T-helper 2 cell treated with Interferon-gamma antibody and Interleukin-4, amounts not matched to agents 5 μg/mL and 100 μg/mL, for 36 hours (primary cell): ENCODE data around the gene OSBP2.
"Not testable (repeated sequence)": the region's sequence is repeated elsewhere in the genome, so short reads cannot be mapped to it uniquely, and the experiment has no call there.

ENCODE experiments used
- DNase-seq: peaks from one replicate; pipeline ENCODE4 v3.0.0; 2021; ENCODE audit warnings: low spot score
- H3K27ac Mint-ChIP-seq: one replicate; pipeline ENCODE4 v1.8.0; 2021; ENCODE audit warnings: mild to moderate bottlenecking, mixed read lengths
- H3K27me3 Mint-ChIP-seq: one replicate; pipeline ENCODE4 v1.8.0; 2021; ENCODE audit warnings: low read depth, mixed read lengths
- H3K36me3 Mint-ChIP-seq: one replicate; pipeline ENCODE4 v1.8.0; 2021; ENCODE audit warnings: low read depth, mixed read lengths
- H3K4me1 Mint-ChIP-seq: one replicate; pipeline ENCODE4 v1.8.0; 2021; ENCODE audit warnings: low read depth, mixed read lengths
- H3K4me3 Mint-ChIP-seq: one replicate; pipeline ENCODE4 v1.8.0; 2022; ENCODE audit warnings: mild to moderate bottlenecking, moderate library complexity, mixed read lengths
- H3K9me3 Mint-ChIP-seq: one replicate; pipeline ENCODE4 v1.8.0; 2021; ENCODE audit warnings: mixed read lengths

OSBP2 gene

DNA sequence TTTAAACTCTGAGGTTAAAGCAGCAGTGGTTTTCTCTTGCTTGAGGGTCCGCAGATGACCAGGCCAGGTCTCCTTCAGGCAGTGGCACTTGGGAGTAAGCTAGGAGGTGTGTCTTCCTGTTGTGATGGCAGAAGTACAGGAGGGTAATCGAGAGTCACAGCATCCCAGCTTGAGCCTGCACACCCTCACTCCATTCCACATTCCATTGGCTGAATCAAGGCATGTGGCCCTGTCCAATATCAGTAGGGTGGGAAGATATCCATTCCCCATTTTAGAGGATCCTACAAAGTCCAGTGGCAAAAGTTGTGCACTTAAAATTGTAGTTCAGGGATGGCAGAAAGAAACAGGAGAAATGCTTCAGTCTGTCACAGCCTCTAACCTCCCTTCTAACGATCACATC lies 23.3 kb downstream of the OSBP2 start:
- no peaks in the 10 kb centered on the region for H3K4me1 Mint-ChIP-seq
- no peak overlapping the region for H3K4me3 Mint-ChIP-seq
- no peaks in the 10 kb centered on the region for H3K27me3 Mint-ChIP-seq
- DNase-seq = no peak
- H3K36me3 Mint-ChIP-seq = no peaks in the 10 kb centered on the region
- no peak overlapping the region for H3K27ac Mint-ChIP-seq
- H3K9me3 Mint-ChIP-seq = no peaks in the 10 kb centered on the region

DNA sequence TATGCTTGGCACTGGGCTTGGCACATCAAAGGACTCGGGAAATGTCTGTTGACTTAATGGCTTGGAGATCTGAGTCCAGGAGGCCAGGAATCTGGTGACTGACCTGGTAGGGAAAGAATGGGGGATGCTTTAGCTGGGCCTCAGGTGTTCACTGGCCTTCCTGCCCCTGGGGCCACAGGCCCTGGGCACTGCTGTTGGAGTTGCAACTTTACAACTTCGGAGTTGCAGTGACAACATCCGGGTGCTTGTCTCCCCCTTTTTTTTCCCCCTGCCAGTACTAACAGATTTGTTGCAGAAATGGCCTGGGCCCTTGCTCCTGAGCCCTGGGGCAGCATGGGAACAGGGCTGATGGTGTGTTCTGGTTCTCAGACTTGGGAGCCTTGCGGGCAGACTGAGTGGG lies 23.8 kb downstream of the OSBP2 start:
- Mint-ChIP-seq H3K4me3 (no peak overlapping the region), H3K4me1 (no peaks in the 10 kb centered on the region), H3K9me3 (no peaks in the 10 kb centered on the region), H3K27ac (no peak overlapping the region), H3K36me3 (no peaks in the 10 kb centered on the region), H3K27me3 (no peaks in the 10 kb centered on the region)
- DNase-seq = no peak

- Mint-ChIP-seq H3K27me3 (no peaks in the 10 kb centered on the region), H3K4me3 (no peak overlapping the region), H3K36me3 (no peaks in the 10 kb centered on the region), H3K27ac (no peak overlapping the region), H3K4me1 (no peaks in the 10 kb centered on the region), H3K9me3 (no peaks in the 10 kb centered on the region)
- no peak for DNase-seq
These were observed 24.3 kb downstream of the OSBP2 start for GRCh38 chr22:30718938-30719337.

DNA sequence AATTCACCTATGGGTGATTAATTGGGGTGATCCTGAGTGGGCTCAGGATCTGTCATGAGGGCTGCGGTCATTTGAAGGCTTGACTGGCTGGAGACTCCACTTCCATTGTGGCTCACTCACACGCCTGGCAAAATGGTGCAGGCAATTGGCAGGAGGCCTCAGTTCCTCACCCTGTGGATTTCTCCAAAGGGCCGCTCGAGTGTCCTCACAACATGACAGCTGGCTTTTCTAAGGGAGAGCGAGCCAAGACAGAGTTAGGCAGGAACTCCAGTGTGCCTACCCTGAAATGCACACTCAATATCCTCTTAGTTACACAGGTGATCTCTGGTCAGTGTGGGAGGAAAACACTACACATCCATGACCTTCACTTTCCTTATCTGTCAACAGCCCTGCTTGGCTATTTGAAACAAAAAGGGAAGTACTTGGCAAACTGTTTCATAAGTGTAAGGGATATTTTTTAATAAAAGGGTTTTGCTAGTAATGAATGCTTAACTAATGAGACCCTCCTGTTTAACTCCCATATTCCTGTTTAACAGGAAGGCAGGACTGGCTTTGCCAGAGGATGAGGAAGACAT lies 25.7 kb downstream of the OSBP2 start:
- DNase-seq = no peak
- no peak overlapping the region for H3K27ac Mint-ChIP-seq
- H3K4me1 Mint-ChIP-seq = no peaks in the 10 kb centered on the region
- H3K36me3 Mint-ChIP-seq = no peaks in the 10 kb centered on the region
- no peaks in the 10 kb centered on the region for H3K9me3 Mint-ChIP-seq
- H3K27me3 Mint-ChIP-seq = no peaks in the 10 kb centered on the region
- no peak overlapping the region for H3K4me3 Mint-ChIP-seq

- H3K27ac Mint-ChIP-seq = no peak overlapping the region
- H3K4me3 Mint-ChIP-seq = no peak overlapping the region
- H3K36me3 Mint-ChIP-seq = no peaks in the 10 kb centered on the region
- H3K4me1 Mint-ChIP-seq = no peaks in the 10 kb centered on the region
- no peak for DNase-seq
- no peaks in the 10 kb centered on the region for H3K27me3 Mint-ChIP-seq
- H3K9me3 Mint-ChIP-seq = no peaks in the 10 kb centered on the region
These were observed 27.1 kb downstream of the OSBP2 start for GRCh38 chr22:30721741-30722140.

DNA sequence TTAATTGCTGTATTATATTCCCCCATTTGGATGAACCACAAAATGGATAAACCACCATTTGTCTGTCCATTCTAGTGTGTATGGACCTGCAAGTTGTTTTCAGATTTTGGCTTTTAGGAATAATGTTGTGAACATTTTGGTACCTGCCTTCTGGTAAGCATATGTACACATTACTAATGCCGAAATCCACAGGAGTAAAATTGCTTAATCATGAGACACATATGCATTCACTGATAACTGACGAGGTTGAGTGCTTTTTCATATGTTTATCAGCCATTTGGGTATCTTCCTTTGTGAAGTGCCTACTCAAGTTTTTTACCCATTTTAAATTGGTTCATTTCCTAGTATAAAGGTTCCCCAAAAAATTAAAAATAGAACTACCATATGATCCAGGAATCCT lies 34.2 kb downstream of the OSBP2 start:
- Mint-ChIP-seq H3K4me3 (no peak overlapping the region), H3K36me3 (no peaks in the 10 kb centered on the region), H3K27ac (no peak overlapping the region), H3K4me1 (no peaks in the 10 kb centered on the region), H3K9me3 (no peaks in the 10 kb centered on the region), H3K27me3 (no peaks in the 10 kb centered on the region)
- no peak for DNase-seq

DNA sequence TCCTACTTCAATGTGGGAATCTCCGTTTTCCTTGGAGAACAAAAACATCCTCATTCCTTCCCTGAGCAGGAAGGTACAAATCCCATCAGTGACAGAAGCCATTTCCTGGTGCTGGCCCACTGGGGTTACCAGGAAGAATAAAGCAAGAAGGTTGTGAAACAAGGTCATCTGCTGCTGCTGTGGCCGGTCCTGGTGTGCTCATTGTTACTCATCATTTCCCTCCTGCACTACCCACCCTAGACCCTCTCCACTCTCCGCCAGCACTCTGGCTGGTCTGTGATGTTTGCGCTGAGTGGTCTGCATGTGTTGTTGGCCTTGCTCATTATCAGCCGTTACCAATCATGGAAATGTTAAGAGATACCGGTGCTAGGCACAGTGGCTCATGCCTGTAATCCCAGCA lies 37.0 kb downstream of the OSBP2 start:
- Mint-ChIP-seq H3K27me3 (no peaks in the 10 kb centered on the region), H3K4me1 (no peaks in the 10 kb centered on the region), H3K27ac (no peak overlapping the region), H3K36me3 (no peaks in the 10 kb centered on the region), H3K9me3 (no peaks in the 10 kb centered on the region), H3K4me3 (no peak overlapping the region)
- no peak for DNase-seq

GRCh38 chr22:30732426-30732825 lies 37.8 kb downstream of the OSBP2 start:
- H3K27me3 Mint-ChIP-seq = no peaks in the 10 kb centered on the region

GRCh38 chr22:30733181-30733631 lies 38.5 kb downstream of the OSBP2 start:
- Mint-ChIP-seq H3K9me3 (no peaks in the 10 kb centered on the region), H3K27me3 (no peaks in the 10 kb centered on the region), H3K36me3 (no peaks in the 10 kb centered on the region), H3K4me1 (no peaks in the 10 kb centered on the region), H3K27ac (no peak overlapping the region), H3K4me3 (no peak overlapping the region)
- DNase-seq = no peak

More at GRCh38 chr22:30732426-30732825, 37.8 kb downstream of the OSBP2 start:
- H3K4me1 Mint-ChIP-seq = no peaks in the 10 kb centered on the region
- DNase-seq = no peak
- H3K36me3 Mint-ChIP-seq = no peaks in the 10 kb centered on the region
- no peak overlapping the region for H3K4me3 Mint-ChIP-seq
- no peak overlapping the region for H3K27ac Mint-ChIP-seq
- H3K9me3 Mint-ChIP-seq = no peaks in the 10 kb centered on the region

GRCh38 chr22:30740007-30740406 lies 45.3 kb downstream of the OSBP2 start:
- H3K27ac Mint-ChIP-seq = peak overlapping the region; percentile 78
- not testable (repeated sequence) for H3K36me3 Mint-ChIP-seq, H3K27me3 Mint-ChIP-seq, H3K9me3 Mint-ChIP-seq
- H3K4me1 Mint-ChIP-seq = peaks cover 37% of the 10 kb centered on the region
- peak; percentile 37 for DNase-seq
- peak overlapping the region; percentile 12 for H3K4me3 Mint-ChIP-seq

DNA sequence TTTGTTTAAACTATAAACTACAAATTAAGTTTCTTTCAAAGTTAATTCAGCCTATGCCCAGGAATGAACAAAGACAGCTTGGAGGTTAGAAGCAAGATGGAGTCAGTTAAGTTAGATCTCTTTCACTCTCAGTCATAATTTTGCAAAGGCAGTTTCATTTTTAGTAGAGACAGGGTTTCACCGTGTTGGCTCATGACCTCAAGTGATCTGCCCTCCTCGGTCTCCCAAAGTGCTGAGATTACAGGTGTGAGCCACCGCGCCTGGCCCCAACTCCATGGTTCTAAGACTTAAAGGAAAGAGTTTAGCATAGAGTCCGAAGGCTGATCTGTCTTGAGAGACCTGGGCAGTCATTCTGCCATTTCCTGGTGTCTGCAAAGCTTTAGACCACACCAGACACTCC lies 45.8 kb downstream of the OSBP2 start:
- H3K9me3 Mint-ChIP-seq = not testable (repeated sequence)

DNA sequence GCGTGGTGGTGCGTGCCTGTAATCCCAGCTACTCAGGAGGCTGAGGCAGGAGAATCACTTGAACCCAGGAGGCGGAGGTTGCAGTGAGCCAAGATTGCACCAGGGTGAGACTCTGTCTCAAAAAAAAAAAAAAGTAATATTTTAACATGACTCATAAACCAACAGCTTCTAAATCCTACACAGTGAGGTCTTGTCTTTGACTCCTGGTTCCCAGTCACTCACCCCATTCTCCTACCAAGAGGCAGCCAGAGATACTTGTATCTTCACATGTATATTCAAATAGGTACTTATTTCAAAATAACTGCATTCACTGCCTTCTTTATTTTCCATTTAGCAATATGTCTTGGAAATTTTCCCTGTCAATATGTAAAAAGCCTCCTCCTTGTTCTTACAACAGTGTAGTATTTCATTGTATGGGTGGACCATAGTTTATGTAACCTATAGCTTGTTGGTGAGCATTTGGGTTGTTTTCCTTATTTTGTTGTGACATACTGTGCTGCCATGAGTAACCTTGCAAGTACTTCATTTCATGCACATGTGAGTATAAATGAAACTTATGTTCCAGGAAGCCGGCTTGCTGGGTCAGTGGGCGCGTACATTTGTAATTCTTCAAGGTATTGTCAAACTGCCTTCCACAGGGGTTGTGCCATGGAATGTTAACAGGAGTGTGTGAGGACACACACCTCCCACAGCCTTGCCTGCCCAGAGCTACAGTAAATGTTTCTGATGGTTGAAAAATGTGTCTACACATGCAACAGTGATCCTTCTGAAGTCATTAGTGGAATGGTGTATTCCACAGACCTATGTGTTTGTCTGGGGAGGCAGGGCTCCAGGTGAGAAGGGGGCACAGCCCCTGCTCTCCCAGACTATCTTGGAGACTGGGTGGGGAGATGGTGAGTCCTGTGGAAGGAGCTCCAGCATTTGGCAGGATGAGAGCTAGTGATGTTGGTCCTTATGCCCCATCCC lies 47.9 kb downstream of the OSBP2 start:
- peak; percentile 48 for DNase-seq
- no peaks in the 10 kb centered on the region for H3K27me3 Mint-ChIP-seq

More for the DNA sequence above, 45.8 kb downstream of the OSBP2 start:
- not testable (repeated sequence) for H3K27me3 Mint-ChIP-seq, H3K36me3 Mint-ChIP-seq, H3K4me3 Mint-ChIP-seq
- peaks cover 38% of the 10 kb centered on the region for H3K4me1 Mint-ChIP-seq
- DNase-seq = peak; percentile 45
- H3K27ac Mint-ChIP-seq = peak overlapping the region; percentile 78

GRCh38 chr22:30743257-30744020 lies 48.8 kb downstream of the OSBP2 start:
- Mint-ChIP-seq H3K27me3 (no peaks in the 10 kb centered on the region), H3K4me3 (peak overlapping the region; percentile 42), H3K4me1 (peaks cover 50% of the 10 kb centered on the region), H3K27ac (peak overlapping the region; percentile 80), H3K9me3 (no peaks in the 10 kb centered on the region), H3K36me3 (no peaks in the 10 kb centered on the region)
- DNase-seq = no peak

More for the DNA sequence above, 47.9 kb downstream of the OSBP2 start:
- Mint-ChIP-seq H3K9me3 (no peaks in the 10 kb centered on the region), H3K36me3 (no peaks in the 10 kb centered on the region), H3K4me3 (peak overlapping the region; percentile 22), H3K4me1 (peaks cover 49% of the 10 kb centered on the region), H3K27ac (peak overlapping the region; percentile 80)

DNA sequence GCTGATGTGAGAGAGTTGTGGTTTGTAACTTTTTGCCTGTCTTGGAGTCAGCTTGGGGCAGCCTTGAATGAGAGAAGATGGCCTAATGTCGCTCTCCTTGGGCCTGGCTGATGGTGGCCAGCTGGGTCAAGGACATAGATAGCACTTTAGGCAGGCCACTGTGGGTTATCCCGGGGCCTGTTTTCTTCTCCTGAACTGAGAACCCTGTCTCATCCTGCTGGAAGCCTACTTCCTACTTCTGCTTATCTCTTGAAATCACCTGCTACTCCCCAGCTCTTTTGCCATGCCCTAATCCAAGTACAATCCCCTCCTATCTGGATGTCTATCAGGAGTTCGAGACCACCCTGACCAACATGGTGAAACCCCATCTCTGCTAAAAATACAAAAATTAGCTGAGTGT lies 49.5 kb downstream of the OSBP2 start:
- peak overlapping the region; percentile 67 for H3K27ac Mint-ChIP-seq
- no peak overlapping the region for H3K4me3 Mint-ChIP-seq
- no peak for DNase-seq
- no peaks in the 10 kb centered on the region for H3K27me3 Mint-ChIP-seq
- H3K36me3 Mint-ChIP-seq = no peaks in the 10 kb centered on the region
- H3K4me1 Mint-ChIP-seq = peaks cover 50% of the 10 kb centered on the region
- no peaks in the 10 kb centered on the region for H3K9me3 Mint-ChIP-seq
